Left kidney (tissue), 8 donors: ENCODE measurements around the gene LY6G6D. TPM values are rescaled to one million over a fixed set of nuclear protein-coding genes. Genes with fewer than 3 reads are reported as not detected.

Experiments
- DNase-seq: peaks from one replicate; pipeline ENCODE4 v3.0.0-alpha.2; 2013
- long read RNA-seq, 8 donors: transcript quantifications; one replicate each; lab custom pipeline, GENCODE V29; 2026
- polyA plus RNA-seq: library from polyadenylated mRNA; unstranded; fragments of 120-200 nt; gene quantifications from one replicate; pipeline ENCODE4 v1.2.1, GENCODE V29; 2013; ENCODE audit not compliant: insufficient read length

Gene LY6G6D, protein sequence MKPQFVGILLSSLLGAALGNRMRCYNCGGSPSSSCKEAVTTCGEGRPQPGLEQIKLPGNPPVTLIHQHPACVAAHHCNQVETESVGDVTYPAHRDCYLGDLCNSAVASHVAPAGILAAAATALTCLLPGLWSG
- polyA plus RNA-seq: not detected
- long read RNA-seq, donor 1: 0 reads
- long read RNA-seq, donor 2: 0 reads
- long read RNA-seq, donor 3: 0 reads
- long read RNA-seq, donor 4: 0 reads
- long read RNA-seq, donor 5, partial matches to known transcripts: 0 of 1 reads
- long read RNA-seq, donor 5, other reads (novel, unspliced or antisense): 0 of 1 reads
- long read RNA-seq, donor 6: 0 reads
- long read RNA-seq, donor 7: 0 reads
- long read RNA-seq, donor 8: 0 reads

- DNase-seq: no peak
Measured at GRCh38 chr6:31715022-31715958, at the start of gene LY6G6D. Gene LY6G6D (plus strand): TSS chr6:31715348. CDS start chr6:31715356, 8 bp downstream.

GRCh38 chr6:31665501-31666336 is 49.4 kb upstream of the LY6G6D start, which contains the start of gene CSNK2B:
Gene CSNK2B (plus strand): TSS chr6:31666080. CDS start chr6:31666832, 752 bp downstream.
- peak; percentile 98 for DNase-seq

DNA sequence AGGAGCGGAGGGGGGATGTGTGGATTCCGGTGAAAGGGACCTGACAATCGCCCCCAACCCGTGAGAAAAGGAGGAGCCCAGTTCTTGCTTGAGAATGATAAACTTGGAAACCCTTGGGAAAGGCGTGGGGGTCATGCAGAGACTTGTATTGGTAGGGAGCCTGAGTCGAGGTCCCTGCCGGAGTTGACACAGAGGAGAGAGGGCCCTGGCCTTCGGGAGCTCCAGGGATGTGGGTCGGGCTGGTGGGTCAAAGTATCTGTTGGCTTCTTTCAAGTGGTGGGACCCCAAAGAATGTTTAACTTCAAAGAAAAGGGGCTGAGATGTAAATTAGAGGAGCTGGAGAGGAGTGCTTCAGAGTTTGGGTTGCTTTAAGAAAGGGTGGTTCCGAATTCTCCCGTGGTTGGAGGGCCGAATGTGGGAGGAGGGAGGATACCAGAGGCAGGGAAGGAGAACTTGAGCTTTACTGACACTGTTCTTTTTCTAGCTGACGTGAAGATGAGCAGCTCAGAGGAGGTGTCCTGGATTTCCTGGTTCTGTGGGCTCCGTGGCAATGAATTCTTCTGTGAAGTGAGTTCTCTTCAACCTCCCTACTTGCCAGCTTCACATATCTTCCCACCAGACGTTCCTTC is 48.7 kb upstream of the LY6G6D start:
- DNase-seq: no peak

- DNase-seq: no peak
Measured at GRCh38 chr6:31669676-31670075, 45.5 kb upstream of the LY6G6D start, which contains the start of gene LY6G5B. Gene LY6G5B (plus strand): TSS chr6:31669976. CDS start chr6:31670951, 975 bp downstream.

DNA sequence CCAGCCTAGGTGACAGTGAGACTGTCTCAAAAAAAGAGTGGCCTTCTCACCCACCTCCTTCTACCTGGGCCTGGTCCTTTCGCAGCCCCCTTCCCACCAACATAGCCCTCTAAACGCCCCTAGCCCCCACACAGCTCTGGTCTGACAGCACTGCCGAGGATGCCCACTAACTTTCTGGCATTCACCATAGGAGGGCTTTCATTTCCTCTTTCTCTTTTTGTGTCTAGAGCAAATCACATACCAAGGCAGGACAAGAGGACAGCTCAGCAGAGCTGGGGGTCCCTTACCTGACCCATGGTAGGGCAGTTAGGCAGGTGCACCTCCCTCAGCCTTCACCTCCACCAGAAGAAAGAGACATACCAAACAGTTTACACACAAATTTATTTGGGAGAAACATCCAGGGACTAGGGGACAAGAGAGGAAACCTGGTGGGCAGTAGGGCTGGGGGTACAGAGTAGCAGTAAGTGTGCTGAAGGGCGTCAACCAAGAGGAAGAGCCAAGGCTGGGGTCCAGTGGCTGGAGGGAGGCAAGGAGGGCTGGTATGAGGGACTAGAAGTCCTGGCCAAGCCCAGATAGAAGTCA is 38.7 kb upstream of the LY6G6D start:
- DNase-seq: no peak

- DNase-seq: no peak
Measured at GRCh38 chr6:31676904-31677303, 38.2 kb upstream of the LY6G6D start.

DNA sequence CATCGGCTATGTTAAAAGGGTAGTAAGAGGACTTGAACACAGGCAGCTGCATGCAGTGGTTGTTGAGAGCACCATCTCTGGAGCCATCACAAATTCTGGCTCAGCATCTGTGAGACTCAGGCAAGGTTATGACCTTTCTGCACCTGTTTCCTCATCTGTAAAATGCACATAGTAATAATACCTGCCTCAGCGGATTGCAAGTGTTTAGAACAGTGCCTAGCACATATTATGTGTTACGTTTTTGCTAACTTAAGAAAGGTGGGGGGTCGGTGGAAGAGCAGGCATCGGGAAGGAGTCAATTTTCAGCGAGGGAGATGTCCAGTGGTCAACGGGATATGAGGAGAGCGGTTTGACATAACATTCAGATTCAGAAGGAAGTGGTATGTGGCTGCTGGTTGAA is 37.2 kb upstream of the LY6G6D start:
- no peak for DNase-seq

- DNase-seq: peak; percentile 85
Measured at GRCh38 chr6:31680226-31681134, 34.7 kb upstream of the LY6G6D start, which contains the start of gene LY6G5C. Gene LY6G5C (minus strand): TSS chr6:31681067. CDS start chr6:31680373, 694 bp downstream.

GRCh38 chr6:31681135-31681671 is 33.9 kb upstream of the LY6G6D start:
- peak; percentile 67 for DNase-seq

GRCh38 chr6:31683591-31683990 is 31.6 kb upstream of the LY6G6D start:
- DNase-seq: no peak

DNA sequence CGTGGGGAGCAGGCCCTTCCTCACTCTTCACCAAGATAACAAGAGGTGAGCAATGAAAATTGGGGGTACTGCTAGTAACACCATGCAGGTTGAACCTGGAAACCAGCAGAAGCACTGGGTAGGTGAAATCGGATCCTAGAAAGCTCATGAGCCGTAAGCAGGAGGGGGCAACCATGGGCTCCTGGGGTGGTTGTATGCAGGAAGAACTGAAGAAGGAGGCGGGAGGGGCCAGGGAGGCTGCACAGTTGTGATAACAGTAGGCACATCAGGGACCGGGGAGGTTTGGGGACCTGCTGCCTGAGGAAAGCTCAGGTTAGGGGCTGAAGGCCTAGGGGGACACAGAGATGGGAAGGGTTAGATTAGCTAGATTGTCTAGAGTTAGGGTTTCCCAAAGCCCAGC is 28.7 kb upstream of the LY6G6D start:
- DNase-seq: no peak

GRCh38 chr6:31687321-31687720 is 27.8 kb upstream of the LY6G6D start:
- no peak for DNase-seq

GRCh38 chr6:31687860-31688693 is 27.1 kb upstream of the LY6G6D start:
- DNase-seq: no peak

- DNase-seq: no peak
Measured at GRCh38 chr6:31689249-31690110, 25.7 kb upstream of the LY6G6D start.

- no peak for DNase-seq
Measured at GRCh38 chr6:31690231-31691077, 24.7 kb upstream of the LY6G6D start.

DNA sequence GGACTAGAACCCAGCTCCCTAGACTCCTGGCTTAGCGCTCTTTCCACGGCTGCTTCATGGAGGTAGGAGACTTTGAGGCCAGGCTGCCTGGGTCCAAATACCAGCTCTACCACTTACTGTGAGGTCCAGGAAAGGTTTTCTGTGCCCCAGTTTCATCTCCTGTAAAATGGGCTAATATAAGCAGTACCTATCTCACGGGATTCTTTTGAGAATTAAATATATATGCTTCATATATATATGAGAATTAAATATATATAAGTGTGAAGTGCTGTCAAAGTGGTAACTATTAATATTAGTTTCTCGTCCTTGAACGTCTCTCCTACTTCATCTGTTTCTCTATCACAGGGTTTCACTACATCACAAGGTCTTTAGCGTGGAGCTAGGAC is 24.1 kb upstream of the LY6G6D start:
- no peak for DNase-seq
